GM19043 (cell line): ENCODE data around the gene SIAH1.
"Not testable (repeated sequence)": the region's sequence is repeated elsewhere in the genome, so short reads cannot be mapped to it uniquely, and the experiment has no call there.

ENCODE experiments used
- ATAC-seq: cut with Tn5 transposase; IDR thresholded peaks from one replicate; pipeline ENCODE4 v1.9.1; 2021; ENCODE audit warnings: low read depth; ENCODE audit not compliant: unreplicated experiment

SIAH1 gene, protein sequence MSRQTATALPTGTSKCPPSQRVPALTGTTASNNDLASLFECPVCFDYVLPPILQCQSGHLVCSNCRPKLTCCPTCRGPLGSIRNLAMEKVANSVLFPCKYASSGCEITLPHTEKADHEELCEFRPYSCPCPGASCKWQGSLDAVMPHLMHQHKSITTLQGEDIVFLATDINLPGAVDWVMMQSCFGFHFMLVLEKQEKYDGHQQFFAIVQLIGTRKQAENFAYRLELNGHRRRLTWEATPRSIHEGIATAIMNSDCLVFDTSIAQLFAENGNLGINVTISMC

DNA sequence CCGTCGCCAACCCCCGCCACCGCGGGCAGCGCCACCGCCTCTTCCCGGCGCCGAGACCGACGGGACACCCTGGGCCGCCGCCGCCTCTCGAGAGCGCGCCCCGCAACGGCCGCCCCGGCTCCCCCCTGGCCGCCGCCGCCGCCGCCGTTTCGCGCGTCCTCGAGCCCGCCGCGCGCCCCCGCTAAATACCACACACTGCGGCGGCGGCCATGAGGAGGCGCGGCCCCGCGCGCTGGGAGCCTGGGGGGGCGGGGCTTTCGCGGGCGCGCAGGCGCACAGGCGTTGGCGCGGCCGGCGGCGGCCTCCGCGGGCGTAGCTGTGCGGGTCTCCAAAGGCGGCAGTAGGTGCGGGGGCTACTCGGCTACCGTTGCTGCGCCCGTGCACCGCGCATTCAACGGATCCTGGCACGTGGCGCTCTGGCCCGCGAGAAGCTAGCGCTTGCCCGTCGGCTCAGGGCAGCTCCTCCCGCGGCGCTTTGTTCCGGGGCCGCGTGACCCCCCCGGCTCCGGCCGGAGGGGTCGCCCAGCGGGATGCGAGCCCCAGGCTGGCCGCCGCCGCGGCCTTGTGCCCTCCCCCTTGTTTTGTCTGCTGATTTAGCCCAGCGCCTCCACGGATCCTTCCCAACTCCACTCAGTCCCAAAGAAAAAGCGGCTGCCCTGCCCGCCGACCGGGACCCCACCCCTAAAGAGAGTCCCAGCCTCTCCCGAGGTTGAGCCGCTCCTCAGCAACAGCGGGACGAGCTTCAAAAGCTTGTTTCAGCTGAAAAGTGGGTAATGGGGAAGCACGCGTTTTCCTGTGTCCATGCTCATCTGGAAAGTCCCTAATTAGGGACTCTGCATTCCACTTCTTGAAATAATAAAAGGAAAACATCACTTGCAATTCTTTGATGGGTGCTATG lies at the start of gene SIAH1:
SIAH1 (minus strand) TSS at position 161 of the 898 bp plus-strand sequence. CDS start 22,985 bp downstream, outside the sequence.
- ATAC-seq, result peak; percentile 66

DNA sequence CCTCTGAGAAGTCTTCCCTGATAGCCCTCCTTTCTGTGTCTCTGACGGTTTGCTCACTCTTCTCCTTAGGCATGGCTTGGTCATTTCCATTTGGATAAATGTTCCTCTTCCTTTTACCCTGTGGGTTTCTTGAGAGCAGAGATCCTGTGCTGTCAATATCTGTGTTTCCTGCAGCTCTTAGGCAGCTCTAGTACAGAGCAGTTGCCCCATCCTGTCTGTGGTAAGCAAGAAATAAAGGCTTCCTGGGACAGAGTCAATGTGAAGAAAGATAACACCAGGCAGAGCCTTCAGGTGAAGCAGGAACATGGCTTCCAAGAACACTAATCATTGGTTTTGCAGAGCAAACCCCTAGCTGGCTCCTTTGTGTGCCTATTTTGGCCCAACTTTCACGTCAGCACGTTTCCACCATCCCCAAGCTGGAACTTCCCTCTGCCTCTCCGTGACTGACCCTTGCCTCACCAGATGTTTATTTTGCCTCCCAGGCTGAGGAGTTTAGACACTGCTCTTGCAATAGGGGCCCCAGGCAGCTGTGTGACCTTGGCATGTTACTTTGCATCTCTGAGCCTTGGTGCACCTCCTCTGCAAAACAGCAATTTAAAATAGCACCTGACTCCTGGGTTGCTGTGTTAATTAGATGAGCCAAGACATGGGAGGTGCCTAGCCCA lies 49.6 kb upstream of the SIAH1 start:
- ATAC-seq, result no peak

DNA sequence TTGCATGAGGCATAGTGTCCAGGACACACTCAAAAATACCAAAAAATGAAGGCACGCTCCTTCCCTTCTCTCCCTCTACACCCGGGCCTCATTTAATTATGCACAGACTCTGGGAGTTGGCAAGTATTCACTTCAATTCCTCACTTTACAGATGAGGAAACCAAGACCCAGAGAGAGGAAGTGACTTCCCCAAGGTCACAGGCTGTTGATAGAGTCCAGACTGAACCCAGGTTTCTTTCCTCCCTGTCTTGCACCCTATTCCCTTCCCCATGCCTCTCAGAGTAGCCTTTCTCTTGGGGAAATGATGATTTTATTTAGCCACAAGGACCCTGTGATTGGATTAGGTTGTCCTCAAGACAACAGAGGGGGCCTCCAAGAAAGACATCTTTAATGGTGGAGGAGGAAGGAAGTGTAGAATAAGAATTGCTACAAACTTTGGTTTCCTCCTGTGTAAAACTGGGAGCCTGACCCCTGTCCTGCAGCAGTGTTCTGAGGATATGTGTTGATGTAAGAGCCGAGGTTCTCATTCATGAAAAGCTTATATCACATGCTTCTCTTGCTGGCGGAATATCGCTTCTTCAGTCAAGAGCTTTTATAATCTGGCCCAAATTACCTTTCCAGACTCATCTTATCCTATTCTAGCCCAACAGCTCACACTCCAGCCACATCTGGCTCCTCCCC lies 48.8 kb upstream of the SIAH1 start:
- ATAC-seq, result no peak

DNA sequence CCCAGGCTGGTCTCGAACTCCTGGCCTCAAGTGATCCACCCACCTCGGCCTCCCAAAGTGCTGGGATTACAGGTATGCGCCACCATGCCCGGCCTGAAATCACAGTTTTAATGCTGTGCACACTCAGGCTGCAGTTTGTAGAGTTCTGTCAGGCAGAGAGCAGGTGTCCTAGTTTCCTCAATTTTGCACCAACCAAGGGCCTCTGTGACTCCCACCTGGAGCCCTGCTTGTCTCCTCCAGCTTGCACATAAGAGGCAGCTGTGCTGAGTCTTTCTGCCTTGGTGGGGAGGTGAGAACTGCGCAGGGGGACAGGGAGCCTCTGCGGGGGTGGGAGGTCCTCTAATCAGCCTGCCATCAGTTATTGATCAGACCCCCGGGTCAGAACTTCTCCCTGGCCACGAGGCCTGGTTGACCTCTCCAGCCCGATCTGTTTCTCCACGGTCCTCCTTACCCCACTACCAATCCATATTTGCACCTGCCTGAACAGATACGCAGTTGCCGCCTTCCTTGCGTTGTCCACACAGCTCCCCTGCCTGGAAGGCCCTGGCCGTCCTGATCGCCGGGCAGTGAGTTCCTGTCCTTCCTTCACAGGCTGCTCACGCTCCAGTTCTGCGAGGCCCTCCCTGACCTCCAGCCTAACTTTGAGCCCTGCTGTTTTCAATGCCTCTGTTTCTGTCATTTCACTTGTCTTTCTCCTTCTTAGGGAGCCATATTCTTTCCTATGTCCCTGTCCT lies 48.1 kb upstream of the SIAH1 start:
- ATAC-seq, result no peak

DNA sequence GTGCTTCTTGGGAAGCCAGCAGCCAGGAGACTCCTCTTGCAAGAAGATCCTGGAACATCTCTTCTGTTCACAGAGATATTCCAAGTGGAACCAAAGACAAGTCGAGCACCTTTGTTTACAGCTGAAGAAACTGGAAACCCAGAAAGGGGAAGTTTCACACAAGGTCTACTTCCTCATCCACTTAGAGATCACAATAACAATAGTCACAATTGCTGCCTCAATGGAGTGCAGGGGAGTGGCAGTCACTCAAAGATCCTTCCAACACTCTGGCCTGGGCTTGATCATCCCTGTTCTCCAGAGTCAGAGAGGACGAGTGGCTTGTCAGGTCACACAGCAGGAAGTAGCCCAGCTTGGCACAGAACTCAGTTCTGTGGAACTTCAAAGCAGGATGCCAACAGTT lies 46.9 kb upstream of the SIAH1 start:
- peak; percentile 61 for ATAC-seq

DNA sequence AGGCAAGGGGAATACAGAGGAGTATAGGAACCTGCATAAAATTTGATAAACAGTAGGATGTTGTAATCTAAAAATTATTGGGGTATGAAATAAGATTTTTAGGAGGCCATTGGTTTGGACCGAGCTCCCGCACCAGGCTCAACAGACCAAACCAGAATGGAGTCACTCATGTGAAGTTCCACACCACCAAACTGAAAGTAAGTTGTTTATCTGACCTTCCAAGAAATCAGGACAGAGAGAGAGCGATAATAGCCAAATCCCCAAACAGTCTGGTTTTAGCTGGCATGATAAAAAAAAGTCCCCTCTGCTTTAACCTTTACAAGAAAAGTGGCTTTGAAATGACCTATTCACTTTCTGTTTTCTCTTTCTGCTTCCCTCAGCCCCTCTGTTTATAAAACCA lies 45.7 kb upstream of the SIAH1 start:
- ATAC-seq, result no peak

DNA sequence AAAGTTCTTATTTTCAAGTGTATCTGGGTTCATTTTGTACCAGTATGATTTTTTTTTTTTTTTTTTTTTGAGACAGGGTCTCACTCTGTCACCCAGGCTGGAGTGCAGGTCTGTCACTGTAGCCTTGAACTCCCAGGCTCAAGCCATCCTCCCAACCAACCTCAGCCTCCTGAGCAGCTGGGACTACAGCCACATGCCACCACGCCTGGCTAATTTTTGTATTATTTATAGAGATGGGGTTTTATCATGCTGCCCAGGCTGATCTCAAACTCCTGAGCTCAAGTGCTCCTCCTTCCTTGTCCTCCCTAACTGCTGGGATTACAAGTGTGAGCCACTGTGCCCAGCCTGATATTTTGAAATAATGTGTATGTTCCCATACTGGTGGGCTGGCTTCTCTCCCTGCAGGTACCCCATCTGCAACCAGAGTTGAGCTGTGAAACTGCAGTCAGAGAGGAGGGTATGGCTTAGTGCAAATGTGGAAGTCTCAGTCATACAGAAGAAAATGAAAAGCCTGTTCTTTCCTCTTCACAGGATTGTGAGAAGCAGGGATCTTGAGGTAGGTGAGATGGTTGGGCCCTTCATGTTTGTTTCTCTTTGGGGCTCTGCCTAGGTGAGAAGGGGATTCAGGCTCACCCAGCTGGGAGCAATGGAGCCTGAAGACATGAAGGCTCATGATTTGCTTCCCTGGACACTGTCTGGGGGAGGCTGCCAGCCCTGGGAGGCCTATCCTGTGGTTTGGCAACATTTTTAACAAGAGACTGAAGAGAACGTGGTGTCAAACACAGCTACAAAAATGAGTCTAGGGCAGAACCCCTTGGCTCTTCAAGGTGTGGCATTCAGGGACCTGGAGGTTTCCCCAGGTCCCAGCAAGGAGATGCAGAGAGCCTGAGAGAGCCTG lies 41.3 kb upstream of the SIAH1 start:
- no peak for ATAC-seq

DNA sequence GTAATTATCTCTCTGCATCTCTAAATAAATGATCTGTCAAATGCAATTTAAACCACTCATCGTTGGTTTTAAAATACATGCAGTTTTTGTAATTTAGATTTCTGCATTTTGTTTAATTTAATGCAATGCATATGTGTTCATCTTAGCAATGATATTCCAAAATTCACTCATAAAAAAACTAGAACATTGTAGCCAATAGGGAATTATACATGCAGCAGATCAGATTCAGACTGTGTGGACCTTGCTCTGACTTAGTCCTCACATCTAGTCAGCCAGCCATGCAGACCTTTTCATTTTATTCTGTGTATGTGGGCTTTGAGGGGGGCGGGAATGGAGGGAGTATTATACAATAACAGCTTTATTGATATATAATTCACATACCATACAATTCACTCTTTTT lies 37.3 kb upstream of the SIAH1 start:
- ATAC-seq, result no peak

DNA sequence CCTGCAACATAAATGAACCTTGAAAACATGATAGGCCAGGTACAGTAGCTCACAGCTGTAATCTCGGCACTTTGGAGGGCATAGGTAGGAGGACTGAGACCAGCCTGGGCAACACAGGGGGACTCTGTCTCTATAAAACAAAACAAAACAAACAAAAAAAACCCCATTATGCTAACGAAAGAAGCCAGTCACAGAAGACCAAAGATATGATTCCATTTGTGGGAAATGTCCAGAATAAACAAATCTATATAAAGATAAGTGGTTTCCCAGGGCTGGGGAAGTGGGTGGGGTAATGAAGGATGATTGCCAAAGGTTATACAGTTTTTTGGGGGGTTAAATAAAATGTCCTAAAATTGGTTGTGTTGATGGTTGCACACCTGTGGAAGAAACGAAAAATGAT lies 36.5 kb upstream of the SIAH1 start:
- ATAC-seq, result no peak

DNA sequence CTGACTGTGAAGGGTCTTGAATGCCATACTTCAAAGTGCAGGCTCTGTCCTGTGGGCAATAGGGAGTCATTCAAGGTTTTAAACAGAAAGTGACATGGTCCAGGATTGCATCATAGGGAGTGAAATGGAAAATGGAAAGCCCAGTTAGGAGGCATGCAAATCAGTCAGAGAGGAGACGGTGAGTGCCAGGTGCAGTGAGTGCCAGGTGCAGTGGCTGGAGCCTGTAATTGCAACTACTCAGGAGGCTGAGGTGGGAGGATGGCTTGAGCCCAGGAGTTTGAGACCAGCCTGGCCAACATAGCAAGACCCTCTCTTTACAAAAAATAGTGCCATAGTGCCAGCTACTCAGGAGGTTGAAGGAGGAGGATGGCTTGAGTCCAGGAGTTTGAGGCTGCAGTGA lies 35.2 kb upstream of the SIAH1 start:
- ATAC-seq, result no peak

DNA sequence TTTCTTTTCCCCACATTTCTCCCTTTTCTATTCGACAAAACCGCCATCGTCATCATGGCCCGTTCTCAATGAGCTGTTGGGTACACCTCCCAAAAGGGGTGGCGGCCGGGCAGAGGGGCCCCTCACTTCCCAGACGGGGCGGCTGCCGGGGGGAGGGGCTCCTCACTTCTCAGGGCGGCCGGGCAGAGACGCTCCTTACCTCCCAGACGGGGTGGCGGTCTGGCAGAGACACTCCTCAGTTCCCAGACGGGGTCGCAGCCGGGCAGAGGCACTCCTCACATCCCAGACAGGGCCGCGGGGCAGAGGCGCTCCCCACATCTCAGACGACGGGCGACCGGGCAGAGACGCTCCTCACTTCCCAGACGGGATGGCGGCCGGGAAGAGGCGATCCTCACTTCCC lies 31.4 kb upstream of the SIAH1 start:
- ATAC-seq, result not testable (repeated sequence)

DNA sequence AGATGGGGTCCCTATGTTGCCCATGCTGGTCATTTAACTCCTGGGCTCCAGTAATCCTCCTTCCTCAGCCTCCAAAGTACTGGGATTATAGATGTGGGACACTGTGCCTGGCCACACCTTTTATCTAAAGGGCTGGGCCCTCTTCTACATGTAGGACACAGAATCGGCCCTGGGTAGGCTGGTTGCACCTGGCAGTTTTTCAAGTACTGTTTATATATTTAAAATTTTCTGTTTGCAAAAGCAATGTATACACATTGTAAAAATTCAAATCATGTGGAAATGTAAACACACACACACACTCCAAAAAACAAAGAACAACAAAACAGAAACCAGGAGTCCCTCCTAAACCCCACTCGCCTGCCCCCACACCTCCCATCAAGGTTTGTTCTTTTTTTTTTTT lies 28.1 kb upstream of the SIAH1 start:
- ATAC-seq, result no peak

DNA sequence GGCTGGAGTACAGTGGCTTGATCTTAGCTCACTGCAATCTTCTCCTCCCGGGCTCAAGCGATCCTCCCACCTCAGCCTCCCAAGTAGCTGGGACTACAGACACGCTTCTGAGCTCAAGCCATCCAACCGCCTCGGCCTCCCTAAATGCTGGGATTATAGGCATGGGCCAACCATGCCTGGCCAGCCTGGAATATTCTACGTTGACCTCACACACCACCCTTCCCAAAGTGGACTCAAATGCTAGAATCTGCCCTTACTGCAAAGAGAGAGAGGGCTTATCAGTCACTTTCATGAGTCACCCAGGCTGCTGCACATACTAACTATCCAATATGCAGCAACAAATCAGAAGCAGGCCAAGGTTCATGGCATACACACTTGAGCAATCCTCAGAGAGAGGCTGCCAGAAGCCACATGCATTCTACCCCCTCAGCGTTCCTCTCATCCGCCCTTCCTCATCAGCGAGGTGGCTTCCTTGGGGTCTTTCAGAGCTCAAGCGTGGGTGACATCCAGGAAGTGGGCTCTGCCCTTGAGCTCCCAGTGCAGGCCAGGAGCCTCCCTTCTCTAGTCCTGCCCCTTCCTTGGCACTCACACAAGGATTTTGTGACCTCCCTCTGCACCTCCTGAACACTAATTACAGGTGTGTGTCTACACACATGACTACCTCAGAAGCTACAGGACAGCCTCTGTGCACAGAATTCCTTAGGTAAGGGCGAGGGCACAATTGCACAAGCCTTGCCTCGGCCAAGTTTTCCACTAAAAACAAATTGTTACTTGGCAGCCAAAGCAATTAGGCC lies 24.8 kb upstream of the SIAH1 start:
- no peak for ATAC-seq

DNA sequence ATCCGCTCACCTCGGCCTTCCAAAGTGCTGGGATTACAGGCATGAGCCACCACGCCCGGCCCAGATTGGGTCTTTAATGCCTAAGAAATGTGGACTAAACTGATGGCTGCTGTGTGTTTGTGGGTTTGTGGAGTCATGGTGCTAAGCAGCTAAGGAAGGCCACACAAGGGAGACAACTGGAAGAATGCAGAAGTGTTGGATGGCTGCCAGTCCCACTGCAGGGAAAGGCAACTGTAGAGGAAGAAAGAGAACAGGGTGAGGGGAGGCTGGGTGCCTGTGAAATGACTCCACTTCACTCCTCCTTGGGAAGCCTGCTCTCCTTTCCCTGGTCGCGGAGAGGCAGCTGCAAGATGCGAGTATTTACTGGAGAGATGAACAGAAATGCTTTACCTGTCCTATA lies 23.5 kb upstream of the SIAH1 start:
- ATAC-seq, result no peak

DNA sequence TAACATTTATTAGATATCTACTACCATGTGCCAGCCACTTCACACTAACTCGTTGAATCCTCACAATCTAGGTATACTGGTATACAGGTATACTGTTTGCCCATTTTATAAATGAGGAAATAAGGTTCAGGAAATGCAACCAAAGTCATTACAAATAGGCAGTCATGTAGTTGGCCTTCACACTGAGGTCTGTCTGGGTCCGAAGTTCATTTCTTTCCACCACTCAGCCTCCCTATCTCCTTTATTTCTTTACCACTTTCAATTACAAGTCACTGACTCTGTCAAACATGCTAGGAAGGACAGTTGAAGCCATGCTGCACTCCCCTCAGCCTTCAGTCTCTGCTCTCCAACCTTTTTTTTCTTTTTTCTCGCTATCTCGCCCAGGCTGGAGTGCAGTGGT lies 20.7 kb upstream of the SIAH1 start:
- ATAC-seq, result no peak

DNA sequence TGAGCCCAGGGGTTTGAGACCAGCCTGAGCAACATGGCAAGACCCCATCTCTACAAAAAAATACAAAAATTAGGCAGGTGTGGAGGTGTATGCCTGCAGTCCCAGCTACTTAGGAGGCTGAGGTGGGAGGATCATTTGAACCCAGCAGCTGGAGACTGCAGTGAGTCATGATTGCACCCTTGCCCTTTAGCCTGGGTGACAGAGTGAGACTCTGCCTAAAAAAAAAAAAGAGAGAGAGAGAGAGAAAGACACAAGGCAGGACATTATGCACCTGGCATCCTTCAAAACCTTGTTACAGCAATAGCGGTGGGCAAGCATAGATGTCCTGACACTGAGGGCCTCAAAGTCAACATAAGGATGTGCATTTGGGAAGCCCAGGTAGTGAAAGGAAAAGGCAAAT lies 19.9 kb upstream of the SIAH1 start:
- ATAC-seq, result no peak

DNA sequence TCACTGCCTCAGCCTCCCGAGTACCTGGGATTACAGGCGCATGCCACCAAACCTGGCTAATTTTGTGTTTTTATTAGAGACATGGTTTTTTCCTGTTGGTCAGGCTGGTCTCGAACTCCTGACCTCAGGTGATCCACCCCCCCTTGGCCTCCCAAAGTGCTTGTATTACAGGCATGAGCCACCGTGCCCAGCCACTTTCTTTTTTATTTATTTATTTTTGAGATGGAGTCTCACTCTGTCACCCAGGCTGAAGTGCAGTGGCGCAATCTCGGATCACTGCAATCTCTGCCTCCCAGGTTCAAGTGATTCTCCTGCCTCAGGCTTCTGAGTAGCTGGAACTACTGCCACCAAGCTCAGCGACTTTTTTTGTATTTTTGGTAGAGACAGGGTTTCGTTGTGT lies 17.3 kb upstream of the SIAH1 start:
- ATAC-seq, result not testable (repeated sequence)

DNA sequence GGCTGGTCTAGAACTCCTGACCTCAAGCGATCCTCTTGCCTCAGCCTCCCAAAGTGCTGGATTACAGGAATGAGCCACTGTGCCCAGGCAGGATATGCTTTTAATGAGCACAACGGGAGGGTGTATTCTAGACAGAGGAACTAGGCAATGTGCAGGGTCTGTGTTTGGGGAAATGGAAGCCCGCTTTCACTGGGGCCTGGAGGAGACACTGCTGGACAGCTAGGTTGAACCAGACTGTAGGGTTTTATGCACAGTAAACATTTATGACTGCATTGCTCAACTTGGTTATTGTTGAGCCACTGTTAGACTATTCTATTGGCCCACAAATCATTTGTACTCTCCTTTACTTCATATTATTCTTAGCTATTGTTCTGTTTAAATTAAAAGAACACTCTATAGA lies 10.2 kb upstream of the SIAH1 start:
- ATAC-seq, result no peak

DNA sequence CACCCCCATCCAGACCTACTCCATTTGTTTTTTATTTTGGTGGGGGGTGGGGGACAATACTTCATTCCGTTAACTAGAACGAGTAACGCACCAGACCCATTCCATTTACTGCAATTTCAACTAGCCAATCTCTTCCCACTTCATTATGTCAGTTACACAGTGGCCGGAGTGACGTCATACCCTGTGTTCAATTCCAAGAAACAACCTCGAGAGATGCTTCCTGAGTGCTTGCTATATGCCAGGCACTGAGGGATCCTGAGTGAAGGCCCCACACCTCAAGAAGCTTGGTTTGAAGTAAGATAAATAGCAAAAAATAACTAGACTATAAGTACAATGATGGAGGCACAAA lies 9.1 kb upstream of the SIAH1 start:
- no peak for ATAC-seq
